ENCODE measurements around the gene MEPE. TPM values are rescaled to one million over a fixed set of nuclear protein-coding genes. Genes with fewer than 3 reads are reported as not detected.

Gene MEPE
- polyA plus RNA-seq, 4 donors = not detected

DNA sequence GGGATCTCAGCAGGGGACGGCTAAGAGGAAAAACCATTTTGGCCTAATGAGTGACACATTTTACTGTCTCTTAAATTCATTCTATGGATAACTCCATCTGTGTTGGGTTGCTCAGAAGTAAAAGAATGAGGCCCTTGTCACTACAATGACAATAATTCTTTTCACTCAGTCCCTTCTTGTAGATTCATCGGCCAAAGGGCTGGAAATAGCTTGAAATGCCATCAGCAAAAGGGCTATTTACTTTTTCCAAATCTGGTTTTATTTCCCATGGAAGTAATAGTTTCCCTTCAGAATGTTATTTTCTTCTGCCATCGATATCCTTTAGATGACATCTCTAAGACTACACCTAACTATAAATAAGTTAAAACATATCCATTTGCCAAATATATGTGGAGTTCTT, 7.4 kb downstream of the MEPE start:
- no peak for DNase-seq (ENCODE audit: low read depth in 4 of 4, low spot score in 3 of 4)

DNA sequence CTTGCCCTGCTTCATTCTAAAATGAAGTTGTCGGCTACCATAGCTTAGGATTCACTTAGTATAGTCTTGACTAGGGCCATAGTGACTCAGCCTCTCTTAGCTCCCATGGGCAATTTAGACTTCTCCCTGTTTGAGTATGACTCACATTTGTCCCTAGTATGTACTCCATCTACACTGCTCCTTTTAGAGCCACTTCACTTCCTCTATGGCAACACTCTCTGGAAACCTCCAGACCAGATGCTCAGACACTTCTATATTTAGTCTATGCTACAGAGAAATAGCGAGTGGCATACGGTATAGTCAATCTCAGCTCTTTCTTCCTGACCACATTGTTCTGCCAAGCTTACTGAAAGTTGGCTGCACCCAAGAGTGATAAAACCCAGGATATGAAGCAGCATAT, 11.2 kb downstream of the MEPE start:
- no peak for DNase-seq (ENCODE audit: low read depth in 4 of 4, low spot score in 3 of 4)

DNA sequence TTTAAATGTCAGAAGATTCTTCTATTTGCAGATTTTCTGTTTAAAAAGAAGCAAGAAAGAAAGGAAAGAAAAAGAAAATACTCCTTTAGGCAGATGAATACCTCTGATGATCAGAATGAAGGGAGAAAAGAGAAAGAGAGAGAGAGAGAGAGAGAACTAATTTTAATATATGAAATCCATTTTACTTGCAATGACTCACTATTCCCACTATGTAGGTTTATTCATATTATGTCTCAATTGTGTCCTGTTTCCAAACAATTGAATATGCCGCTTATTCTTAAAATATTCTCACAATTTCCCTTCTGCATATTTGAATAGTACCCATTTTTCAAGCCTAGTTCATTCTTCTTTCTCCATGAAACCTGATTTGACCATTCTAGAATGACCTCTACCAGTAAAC, 11.7 kb downstream of the MEPE start:
- DNase-seq (ENCODE audit: low read depth in 4 of 4, low spot score in 3 of 4) = no peak

DNA sequence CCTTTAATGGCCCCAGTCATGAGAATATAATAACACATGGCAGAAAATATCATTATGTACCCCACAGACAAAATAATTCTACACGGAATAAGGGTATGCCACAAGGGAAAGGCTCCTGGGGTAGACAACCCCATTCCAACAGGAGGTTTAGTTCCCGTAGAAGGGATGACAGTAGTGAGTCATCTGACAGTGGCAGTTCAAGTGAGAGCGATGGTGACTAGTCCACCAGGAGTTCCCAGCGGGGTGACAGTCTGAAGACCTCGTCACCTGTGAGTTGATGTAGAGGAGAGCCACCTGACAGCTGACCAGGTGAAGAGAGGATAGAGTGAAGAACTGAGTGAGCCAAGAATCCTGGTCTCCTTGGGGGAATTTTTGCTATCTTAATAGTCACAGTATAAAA, 13.5 kb downstream of the MEPE start:
- DNase-seq (ENCODE audit: low read depth in 4 of 4, low spot score in 3 of 4) = no peak

DNA sequence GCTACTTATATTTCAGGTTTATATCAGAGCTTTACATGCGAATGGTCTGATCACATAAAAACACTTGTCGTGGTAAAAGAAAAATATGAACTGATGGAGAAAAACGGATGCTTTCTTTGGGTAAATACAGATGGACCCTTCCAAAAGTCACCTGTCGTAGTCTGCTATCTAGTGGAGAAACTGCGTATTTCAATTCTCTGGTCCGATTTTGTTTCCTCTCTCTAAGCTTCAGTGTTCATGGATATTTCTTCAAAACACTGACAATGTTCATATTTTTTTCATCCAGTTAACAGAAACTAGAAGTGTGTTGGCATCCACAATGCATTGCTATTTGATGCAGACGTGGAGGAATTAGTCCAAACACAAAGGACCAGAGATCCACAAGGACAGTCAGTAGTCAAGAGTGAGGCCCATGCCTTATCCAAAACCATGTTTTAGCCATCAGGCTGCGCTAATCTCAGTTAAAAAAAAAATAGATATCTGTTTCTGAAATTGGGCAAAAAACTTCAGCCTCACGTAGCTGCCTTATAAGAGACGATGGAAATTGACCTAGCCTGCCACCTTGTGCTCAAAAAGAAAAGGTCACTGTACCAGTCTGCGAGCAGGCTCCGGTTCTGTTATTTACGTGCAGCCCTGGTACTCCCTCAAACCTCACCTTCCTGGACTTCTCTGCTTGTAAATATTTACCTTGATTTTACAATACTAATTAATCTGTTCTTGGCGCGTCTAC, 16.0 kb downstream of the MEPE start:
- peak in 2 of 4 donors; percentile 21 to 25 for DNase-seq (ENCODE audit: low read depth in 4 of 4, low spot score in 3 of 4)

DNA sequence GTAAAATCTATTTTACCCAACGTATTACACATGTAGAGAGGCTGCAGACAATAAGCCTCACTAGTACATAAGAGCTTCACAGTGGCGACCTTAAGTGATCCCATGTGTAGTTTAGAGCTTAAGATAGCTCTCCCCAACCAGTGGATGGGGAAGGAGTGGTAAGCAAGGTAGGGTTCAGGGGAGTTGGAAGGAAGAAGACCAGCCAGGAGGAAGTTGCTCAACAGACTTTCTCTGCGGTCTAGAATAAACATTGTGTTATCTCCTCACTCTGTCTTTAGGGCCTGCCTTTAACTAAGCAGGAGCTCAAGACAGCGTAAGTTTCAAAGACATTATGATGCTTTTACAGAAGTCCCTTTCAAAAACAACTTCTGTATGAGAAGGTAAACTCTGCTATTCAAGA, 16.8 kb downstream of the MEPE start:
- no peak for DNase-seq (ENCODE audit: low read depth in 4 of 4, low spot score in 3 of 4)

DNA sequence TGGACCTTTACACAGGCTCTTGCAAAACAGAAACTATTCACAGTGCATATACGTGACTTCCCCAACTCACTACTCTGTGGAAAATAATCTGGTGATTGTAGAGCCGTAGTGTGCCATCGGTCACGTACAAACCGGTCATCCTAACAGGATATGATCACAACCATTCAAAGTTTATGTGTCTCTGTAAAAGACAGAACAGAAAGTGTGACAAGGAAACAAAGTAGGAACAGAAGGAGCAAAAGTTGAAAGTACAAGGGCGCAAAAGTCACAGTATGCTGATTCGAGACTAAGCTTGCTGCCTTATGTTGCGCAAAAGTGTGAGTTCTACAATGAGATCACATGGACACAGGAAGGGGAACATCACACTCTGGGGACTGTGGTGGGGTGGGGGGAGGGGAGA, 18.6 kb downstream of the MEPE start:
- DNase-seq (ENCODE audit: low read depth in 4 of 4, low spot score in 3 of 4) = no peak

DNA sequence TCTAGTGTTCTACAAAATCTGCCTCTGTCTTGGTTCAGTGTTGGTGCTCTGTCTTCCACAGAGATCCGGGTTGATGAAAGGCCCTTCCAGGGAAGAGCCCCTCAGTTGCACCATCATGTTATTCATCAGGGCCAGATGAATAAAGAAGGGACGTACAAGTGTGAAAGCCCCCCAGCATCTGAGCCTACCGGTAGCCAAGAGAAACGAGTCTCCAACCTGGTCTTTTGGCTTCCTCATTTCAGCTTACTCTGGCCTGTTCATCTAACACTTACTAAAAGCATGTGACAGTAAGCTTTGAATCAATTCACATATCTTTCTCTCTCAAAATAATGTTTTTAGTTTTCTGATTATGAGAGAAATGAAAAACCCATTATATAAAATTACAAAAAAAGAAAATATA, 19.2 kb downstream of the MEPE start:
- DNase-seq (ENCODE audit: low read depth in 4 of 4, low spot score in 3 of 4) = no peak

DNA sequence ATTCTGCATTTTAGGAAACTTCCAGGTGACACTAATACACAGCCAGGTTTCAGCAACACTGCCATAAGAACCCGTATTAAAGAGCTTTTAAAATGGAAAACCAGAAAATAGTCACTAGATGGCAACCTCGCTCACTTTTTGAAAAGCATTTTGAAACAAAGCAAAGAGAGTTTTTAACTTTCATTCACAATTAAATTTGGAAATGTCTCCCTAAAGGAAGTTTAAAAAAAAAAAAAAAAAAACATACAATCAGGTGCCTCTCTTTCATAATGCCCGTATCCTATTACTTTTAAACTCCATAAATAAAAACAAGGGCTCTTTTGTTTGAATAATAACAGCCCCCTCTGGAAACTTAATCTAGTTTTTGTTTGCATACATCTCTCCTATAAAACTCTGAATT, 20.3 kb downstream of the MEPE start:
- DNase-seq (ENCODE audit: low read depth in 4 of 4, low spot score in 3 of 4) = peak in 2 of 4 donors; percentile 47 to 51

DNA sequence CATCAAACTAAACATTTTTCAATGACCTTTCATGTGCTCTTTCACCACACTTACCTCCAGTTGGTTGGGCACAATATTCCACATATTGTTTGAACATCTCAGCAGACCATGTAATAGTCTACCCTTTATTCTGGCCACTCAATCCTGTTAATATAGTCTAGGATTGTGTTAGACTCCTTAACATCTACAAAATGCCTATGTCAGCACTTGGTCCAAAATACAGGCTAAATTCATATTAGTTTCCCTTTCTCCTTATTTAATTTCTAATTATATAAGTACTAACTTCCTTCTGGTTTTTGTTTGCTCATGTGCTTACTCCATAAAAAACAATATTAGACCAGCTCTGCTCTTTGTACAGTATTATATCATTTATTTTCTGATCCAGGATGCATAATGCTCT, 21.1 kb downstream of the MEPE start:
- DNase-seq (ENCODE audit: low read depth in 4 of 4, low spot score in 3 of 4) = no peak

DNA sequence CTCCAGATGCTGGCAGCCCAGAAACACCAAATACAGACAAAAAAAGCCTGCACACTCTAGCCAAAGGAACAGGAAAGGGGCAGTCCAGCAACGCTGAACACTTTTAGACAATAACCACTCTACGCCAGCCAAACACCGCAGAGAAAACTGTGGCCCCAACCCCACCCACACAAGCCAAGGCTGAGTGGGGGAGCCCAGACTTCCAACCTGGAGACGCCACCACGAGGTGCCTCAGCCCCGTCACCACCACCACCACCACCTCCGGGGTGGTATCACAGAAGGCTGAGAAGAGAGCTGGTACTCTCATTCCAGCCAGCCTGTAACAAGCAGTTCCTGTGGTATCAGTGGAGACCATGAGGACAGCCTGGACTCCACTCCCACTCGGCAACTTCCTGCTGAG, 22.8 kb downstream of the MEPE start:
- no peak for DNase-seq (ENCODE audit: low read depth in 4 of 4, low spot score in 3 of 4)

DNA sequence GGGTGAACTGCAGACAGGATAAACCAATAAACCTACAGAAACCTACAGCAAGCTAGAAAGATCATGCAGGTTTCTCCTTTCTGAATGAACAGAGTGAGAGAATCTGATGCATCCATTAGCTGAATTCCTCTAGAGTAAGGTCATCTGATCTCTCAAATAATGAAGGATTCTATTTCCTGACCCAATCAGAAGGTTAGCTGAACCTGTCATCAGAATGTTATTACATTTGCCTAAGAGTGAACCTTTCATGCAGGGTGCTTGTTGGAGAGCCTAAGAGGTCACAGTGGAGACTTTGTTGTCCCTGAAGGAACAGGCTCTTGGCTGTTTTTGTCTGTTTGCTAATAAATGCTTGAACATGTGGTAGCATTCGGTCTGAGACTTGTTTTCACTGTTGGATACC, 24.0 kb downstream of the MEPE start:
- no peak for DNase-seq (ENCODE audit: low read depth in 4 of 4, low spot score in 3 of 4)

DNA sequence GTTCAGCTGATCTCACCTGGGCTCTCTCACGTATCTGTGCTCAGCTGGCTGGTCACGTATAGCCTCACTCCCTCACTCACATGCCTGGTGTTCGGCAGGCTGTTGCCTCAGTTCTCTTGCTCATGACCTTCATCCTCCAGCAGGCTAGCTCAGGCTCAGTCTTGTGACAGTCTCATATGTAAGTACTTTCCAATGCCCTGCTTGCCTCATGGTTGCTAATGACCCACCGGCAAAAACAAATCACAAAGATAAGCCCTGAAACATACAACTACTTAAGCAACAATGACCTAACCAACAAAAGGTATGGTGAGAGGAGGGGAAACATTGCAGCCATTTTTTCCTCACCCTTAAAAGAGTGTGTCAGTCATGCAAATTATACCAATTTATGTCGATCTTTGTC, 25.0 kb downstream of the MEPE start:
- no peak for DNase-seq (ENCODE audit: low read depth in 4 of 4, low spot score in 3 of 4)

DNA sequence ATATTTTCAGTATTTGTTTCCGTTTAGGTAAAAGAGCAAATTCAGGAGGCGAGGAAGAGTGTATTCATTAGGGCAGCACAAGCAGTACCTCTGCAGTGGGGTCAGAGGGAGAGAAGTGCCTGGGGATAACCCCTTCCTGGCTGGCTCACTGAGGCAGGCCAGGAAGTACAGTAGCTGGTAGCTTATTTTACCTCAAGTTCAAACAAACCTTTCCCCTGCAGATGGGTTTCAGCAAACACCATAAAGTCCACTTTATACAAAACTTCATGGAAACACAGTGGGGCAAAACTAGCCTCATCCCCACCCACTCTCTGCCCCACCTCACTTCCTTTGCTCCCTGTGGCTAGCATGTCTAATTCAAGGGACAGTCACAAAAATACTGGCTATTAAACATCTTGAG, 29.5 kb downstream of the MEPE start:
- no peak for DNase-seq (ENCODE audit: low read depth in 4 of 4, low spot score in 3 of 4)

DNA sequence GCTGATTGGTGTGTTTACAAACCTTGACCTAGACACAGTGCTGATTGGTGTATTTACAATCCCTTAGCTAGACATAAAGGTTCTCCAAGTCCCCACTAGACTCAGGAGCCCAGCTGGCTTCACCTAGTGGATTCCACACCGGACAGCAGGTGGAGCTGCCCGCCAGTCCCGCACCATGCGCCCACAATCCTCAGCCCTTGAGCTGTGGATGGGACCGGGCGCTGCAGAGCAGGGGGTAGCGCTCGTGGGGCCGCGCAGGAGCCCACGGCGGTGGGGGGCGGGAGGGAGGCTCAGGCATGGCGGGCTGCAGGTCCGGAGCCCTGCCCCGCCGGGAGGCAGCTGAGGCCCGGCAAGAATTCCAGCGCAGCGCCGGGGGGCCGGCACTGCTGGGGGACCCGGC, 30.7 kb downstream of the MEPE start:
- no peak for DNase-seq (ENCODE audit: low read depth in 4 of 4, low spot score in 3 of 4)

DNA sequence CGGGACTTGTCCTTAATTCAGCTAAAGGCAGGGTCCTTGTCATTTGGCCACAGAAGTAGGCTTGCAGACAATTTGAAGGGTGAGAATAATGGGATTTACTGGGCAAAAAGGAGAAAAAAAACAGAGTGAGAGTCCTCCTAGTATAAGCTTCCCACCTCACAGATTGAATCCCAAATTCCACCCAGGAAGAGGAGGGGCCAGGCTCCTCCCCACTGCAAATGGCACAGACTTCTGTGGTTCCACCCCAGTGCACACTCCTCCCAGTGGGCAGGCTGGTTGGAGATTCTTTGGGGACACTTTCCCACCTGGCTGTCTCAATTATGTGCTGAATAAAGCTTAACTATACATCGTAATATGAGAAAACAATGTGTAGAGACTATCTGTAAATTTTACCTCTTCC, 31.6 kb downstream of the MEPE start:
- DNase-seq (ENCODE audit: low read depth in 4 of 4, low spot score in 3 of 4) = no peak

DNA sequence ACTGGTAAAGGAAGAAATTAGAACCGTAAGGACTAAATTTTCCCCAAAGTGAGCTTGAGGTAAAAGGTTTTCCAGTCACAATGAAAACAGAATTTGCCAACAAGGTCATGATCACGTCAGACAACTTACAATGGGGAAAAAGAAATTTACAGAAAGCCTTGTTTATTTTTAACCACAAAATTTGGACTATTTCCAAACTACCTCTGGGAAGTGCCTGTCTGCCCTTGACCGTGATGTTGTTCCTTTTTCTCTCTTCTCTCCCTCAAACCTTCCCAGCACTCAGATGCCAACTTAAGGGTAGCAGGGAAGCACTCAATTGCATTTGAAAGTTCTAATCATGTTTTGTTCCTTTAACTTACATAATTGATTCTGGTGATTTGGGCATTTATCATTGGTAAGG, 32.5 kb downstream of the MEPE start:
- DNase-seq (ENCODE audit: low read depth in 4 of 4, low spot score in 3 of 4) = no peak

DNA sequence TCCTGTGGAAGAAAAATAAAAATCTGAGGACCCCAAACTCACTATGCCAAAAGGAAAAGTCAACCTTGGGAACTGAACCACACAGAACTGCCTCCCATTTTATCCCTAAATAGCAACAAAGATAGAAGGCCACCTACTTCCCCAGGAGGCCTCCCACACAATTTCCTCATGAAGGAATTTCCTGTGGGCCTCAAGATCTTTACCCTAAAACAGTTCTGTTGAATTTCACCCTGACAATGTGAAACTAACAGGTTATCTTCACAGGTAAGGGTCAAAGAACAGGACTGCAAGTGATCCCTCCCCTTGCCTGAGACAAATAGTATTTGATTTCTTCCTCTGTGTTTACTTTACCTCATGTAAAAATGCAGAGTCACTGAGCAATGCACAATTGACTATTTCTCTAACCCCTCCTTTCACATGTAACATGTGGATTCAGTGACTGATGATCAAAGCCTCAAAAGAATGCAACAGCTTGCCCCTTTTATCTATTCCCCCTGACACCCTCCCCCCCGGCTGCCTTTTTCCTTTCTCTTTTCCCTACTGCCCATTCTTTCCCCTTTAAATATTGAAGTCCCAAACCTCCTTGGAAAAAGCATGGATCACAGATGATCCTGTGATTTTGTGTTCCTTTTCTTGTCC, 33.3 kb downstream of the MEPE start:
- DNase-seq (ENCODE audit: low read depth in 4 of 4, low spot score in 3 of 4) = no peak

DNA sequence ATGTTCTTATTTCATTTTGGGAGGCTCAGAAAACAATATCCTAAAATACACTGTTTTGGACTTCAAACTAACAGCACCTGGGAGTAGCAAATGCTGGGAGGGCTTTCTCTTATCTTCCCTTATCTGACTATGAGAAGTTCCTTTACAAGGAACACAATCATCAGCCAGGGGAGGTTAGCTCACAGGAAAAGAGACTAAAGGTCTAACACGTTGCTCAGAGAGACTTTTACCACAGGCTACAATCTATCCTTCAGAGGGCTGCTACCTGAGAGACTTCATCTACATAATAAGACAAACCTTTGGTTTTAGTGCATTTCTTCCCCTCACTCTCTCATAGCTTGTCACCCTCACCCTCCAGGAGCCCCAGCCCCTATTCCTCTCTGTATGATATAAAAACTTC, 35.8 kb downstream of the MEPE start:
- no peak for DNase-seq (ENCODE audit: low read depth in 4 of 4, low spot score in 3 of 4)

DNA sequence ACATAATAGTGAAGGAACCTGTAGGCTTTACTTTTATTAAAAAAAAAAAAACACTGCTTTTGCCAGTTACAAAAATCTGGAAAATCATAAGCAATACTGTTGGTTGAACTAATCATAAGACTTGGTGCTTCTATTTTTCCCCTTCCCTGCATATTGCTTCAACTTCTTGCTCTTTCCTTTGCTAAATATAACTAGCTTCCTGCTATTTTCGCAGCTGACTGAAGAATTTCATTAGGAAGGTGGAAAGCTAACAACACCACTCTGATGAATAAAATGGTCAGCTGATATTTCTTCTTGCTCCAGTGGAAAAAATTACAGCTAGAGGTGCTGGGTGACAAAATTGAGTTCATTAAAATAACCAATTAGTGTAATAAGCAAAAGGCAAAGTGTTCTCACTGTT, 39.3 kb downstream of the MEPE start:
- no peak for DNase-seq (ENCODE audit: low read depth in 4 of 4, low spot score in 3 of 4)

DNA sequence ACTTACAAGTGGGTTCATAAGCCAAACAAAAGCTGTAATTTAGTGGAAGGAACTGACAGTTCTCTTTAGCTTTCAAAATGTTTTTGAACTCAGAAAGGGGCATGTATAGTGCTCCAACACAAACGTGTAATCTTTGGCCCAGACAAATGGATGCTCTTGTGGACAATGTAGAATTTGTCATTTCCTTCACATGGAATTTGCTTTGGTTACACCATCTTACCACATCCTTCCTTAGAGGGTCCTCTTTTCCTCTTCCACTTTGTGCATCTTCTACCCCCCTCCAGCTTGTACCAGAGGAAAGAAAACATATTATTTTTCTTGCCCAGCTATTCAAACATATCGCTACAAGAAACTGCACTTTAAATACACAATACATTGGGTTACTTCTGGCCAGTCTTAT, 42.4 kb downstream of the MEPE start:
- no peak for DNase-seq (ENCODE audit: low read depth in 4 of 4, low spot score in 3 of 4)

DNA sequence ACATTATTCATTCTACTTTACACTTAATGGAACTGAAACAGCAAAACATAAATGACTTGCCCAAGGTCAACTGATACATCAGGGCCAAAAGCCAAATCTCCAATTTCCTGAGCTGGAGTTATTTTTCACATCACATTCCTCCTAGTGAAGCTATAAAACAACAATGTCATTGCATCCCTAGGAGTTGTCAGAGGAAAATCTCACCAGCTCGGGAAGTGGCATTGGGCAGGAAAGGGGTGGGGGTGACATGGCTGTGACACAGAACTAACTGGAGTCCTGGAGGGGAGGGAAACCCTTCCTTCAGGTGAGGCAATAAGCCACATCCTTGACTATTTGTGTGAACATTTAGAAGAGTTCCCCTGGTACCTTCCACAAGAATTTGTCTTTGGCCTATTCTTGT, 47.3 kb downstream of the MEPE start:
- no peak for DNase-seq (ENCODE audit: low read depth in 4 of 4, low spot score in 3 of 4)

DNA sequence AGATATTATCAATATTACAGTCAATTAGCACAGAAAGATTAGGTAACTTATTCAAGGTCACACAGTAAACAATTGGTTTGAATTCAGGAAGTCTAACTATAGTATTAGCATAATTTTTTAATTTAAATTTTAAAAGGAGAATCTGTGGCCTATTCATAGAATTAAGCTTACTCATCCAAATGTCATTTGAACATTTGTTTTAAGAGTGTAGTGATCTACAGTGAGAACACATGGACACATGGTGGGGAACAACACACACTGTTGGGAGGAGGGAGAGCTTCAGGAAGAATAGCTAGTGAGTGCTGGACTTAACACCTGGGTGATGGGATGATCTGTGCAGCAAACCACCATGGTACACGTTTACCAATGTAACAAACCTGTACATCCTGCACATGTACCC, 48.3 kb downstream of the MEPE start:
- DNase-seq (ENCODE audit: low read depth in 4 of 4, low spot score in 3 of 4) = no peak
